Nephron (organoid): ENCODE results near the gene TDRD9.

Experiments used
- H3K27ac Mint-ChIP-seq, 3 experiments: 2 replicates each; pipeline ENCODE4 v1.8.0; 2020; ENCODE audit warnings: mixed read lengths in 3 of 3, mild to moderate bottlenecking in 2 of 3, moderate library complexity in 1 of 3
- H3K27me3 Mint-ChIP-seq: 2 replicates; pipeline ENCODE4 v1.8.0; 2021; ENCODE audit warnings: low read depth, mild to moderate bottlenecking, moderate library complexity, mixed read lengths
- H3K36me3 Mint-ChIP-seq: 2 replicates; pipeline ENCODE4 v1.8.0; 2020; ENCODE audit warnings: low read depth, mixed read lengths
- H3K4me1 Mint-ChIP-seq: 2 replicates; pipeline ENCODE4 v1.8.0; 2020; ENCODE audit warnings: mixed read lengths
- H3K4me3 Mint-ChIP-seq, 3 experiments: 2 replicates each; pipeline ENCODE4 v1.8.0; 2020; ENCODE audit warnings: mild to moderate bottlenecking in 3 of 3, mixed read lengths in 3 of 3, moderate library complexity in 2 of 3
- H3K9me3 Mint-ChIP-seq: 2 replicates; pipeline ENCODE4 v1.8.0; 2020; ENCODE audit warnings: mixed read lengths
- TF ChIP-seq, protein P1 (sequence below), 3 experiments: fragments of 200-600 bp; sonication (generic); IDR thresholded peaks; one replicate each; pipeline ENCODE4 v1.5.0; 2021; ENCODE audit warnings: antibody characterized with exemption in 3 of 3; ENCODE audit not compliant: unreplicated experiment in 3 of 3

TDRD9 gene

DNA sequence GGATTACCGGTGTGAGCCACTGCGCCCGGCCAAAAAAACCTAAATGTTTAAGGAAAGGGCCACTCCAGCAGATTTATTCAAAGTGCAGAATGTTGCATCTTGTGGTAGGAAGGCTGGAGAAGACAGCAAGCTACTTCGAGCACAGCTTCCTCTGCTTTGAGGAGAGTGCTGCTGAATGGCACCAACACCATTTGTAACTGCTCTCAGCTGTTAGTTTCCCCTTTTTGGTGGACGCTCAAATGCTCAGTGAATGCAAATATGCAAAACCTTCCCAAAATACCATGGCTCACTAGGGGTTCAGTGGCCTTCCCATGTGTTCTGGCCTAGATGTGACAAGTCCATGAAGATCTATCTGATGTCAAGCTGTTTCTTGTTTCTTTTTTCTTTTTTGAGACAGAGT is 2.9 kb upstream of the TDRD9 start:
- Mint-ChIP-seq H3K36me3 (peaks cover 4% of the 10 kb centered on the region), H3K4me1 (no peaks in the 10 kb centered on the region), H3K9me3 (peaks cover 3% of the 10 kb centered on the region), H3K4me3 (peak overlapping the region in 1 of 3 experiments; percentile 38), H3K27ac (no peak overlapping the region), H3K27me3 (peaks cover 8% of the 10 kb centered on the region)
- TF ChIP-seq, protein P1, sequence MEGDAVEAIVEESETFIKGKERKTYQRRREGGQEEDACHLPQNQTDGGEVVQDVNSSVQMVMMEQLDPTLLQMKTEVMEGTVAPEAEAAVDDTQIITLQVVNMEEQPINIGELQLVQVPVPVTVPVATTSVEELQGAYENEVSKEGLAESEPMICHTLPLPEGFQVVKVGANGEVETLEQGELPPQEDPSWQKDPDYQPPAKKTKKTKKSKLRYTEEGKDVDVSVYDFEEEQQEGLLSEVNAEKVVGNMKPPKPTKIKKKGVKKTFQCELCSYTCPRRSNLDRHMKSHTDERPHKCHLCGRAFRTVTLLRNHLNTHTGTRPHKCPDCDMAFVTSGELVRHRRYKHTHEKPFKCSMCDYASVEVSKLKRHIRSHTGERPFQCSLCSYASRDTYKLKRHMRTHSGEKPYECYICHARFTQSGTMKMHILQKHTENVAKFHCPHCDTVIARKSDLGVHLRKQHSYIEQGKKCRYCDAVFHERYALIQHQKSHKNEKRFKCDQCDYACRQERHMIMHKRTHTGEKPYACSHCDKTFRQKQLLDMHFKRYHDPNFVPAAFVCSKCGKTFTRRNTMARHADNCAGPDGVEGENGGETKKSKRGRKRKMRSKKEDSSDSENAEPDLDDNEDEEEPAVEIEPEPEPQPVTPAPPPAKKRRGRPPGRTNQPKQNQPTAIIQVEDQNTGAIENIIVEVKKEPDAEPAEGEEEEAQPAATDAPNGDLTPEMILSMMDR (IDR thresholded peaks at IDR 0.05; ENCODE audit: unreplicated experiment in 3 of 3), result no peak

DNA sequence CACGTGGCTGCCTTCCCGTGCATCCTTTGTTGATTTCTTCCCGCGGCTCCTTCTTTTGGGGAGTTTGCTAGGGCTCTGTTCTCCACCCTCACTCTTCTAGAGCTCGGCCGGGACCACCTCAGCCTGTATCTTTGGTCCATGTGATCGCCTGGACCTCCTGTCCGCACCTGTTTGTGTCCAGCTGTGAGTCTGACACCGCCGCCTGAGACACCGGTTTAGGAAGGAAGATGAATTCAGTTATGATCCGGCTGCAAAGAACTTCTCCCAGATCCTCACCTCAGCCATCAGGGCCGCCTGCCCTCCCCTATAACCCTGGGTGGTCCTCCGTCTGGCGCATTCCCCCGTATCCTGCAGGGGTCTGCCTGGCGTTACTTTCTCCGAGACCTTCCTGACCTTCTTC is 690 bp upstream of the TDRD9 start:
- TF ChIP-seq, protein P1 (IDR thresholded peaks at IDR 0.05; ENCODE audit: unreplicated experiment in 3 of 3), result no peak
- Mint-ChIP-seq H3K9me3 (peaks cover 3% of the 10 kb centered on the region), H3K36me3 (no peaks in the 10 kb centered on the region), H3K4me1 (no peaks in the 10 kb centered on the region), H3K27me3 (peaks cover 14% of the 10 kb centered on the region), H3K27ac (no peak overlapping the region), H3K4me3 (no peak overlapping the region)

GRCh38 chr14:103930051-103930604 is 1.9 kb downstream of the TDRD9 start:
- Mint-ChIP-seq H3K4me3 (no peak overlapping the region), H3K27ac (no peak overlapping the region), H3K27me3 (peaks cover 16% of the 10 kb centered on the region), H3K36me3 (no peaks in the 10 kb centered on the region), H3K9me3 (peaks cover 3% of the 10 kb centered on the region), H3K4me1 (no peaks in the 10 kb centered on the region)
- TF ChIP-seq, protein P1 (IDR thresholded peaks at IDR 0.05; ENCODE audit: unreplicated experiment in 3 of 3), result no peak

DNA sequence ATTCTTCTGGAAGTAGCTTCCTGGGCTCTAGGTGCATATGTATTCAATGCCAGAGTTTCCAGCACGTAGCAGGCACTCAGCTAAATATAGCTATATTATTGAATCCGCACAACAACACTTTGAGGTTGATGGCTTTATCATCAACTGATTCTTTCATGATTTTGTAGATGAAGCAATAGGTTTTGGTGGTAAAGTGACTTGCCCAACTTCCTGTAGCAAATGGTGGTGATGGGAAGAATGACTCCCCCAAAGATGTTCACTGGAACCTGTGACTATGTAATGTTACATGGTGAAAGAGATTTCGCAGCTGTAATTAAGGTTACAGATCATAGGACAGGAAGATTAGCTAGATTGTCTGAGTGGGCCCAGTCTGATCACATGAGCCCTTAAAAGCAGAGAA is 3.2 kb downstream of the TDRD9 start:
- Mint-ChIP-seq H3K4me3 (no peak overlapping the region), H3K27ac (no peak overlapping the region)

DNA sequence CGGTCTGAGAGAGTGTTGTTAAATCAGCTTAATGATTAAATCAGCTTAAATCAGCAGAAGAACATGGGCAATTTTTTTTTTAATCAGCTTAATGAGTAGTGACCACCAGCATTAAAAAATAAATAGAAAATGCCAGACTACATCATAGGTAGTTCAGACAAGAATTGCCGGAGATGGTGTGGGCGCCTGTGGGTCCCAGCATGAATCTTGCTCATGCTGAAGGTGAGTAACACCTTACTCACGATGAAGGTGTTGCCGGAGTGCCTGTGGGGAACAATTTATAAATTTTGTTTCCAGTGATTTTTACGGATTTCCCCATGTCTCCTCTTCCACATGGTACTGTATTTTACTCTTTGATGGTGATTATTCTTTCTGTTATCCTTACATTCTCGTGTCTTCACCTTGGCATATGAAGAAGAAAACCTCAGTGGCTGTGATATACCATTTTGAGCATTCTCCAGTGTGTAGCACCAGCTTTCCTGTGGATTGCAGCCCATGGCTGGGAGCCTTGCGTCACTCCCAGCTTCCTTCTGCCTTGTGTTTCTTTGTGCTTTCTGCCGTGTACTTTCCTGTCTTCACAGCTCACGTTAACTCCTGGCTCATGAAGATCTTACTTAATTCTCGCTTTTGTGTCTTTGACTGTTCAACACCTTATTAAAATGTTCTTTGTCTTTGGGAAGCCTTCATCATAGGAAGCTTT is 4.7 kb downstream of the TDRD9 start:
- Mint-ChIP-seq H3K27ac (peak overlapping the region in 1 of 3 experiments; percentile 51), H3K36me3 (no peaks in the 10 kb centered on the region), H3K9me3 (peaks cover 3% of the 10 kb centered on the region), H3K4me1 (no peaks in the 10 kb centered on the region), H3K27me3 (peaks cover 21% of the 10 kb centered on the region), H3K4me3 (no peak overlapping the region)
- TF ChIP-seq, protein P1 (IDR thresholded peaks at IDR 0.05; ENCODE audit: unreplicated experiment in 3 of 3), result no peak

More for the DNA sequence above, 3.2 kb downstream of the TDRD9 start:
- peaks cover 3% of the 10 kb centered on the region for H3K9me3 Mint-ChIP-seq
- no peaks in the 10 kb centered on the region for H3K4me1 Mint-ChIP-seq
- H3K27me3 Mint-ChIP-seq, result peaks cover 12% of the 10 kb centered on the region
- TF ChIP-seq, protein P1 (IDR thresholded peaks at IDR 0.05; ENCODE audit: unreplicated experiment in 3 of 3), result no peak
- no peaks in the 10 kb centered on the region for H3K36me3 Mint-ChIP-seq

- TF ChIP-seq, protein P1 (IDR thresholded peaks at IDR 0.05; ENCODE audit: unreplicated experiment in 3 of 3), result no peak
- H3K27ac Mint-ChIP-seq, result no peak overlapping the region
- peaks cover 21% of the 10 kb centered on the region for H3K27me3 Mint-ChIP-seq
- H3K4me3 Mint-ChIP-seq, result no peak overlapping the region
- H3K36me3 Mint-ChIP-seq, result no peaks in the 10 kb centered on the region
- no peaks in the 10 kb centered on the region for H3K9me3 Mint-ChIP-seq
- no peaks in the 10 kb centered on the region for H3K4me1 Mint-ChIP-seq
Observed at GRCh38 chr14:103935102-103935501, 6.8 kb downstream of the TDRD9 start.
